ENCODE data around the gene PRCD. TPM values are rescaled to one million over a fixed set of nuclear protein-coding genes. Genes with fewer than 3 reads are reported as not detected.
A peak's percentile ranks its signal among the peaks of the same experiment; 100 is the strongest.

PRCD gene
- polyA plus RNA-seq, 1 donor from 2014 or later, result 22.5 TPM

DNA sequence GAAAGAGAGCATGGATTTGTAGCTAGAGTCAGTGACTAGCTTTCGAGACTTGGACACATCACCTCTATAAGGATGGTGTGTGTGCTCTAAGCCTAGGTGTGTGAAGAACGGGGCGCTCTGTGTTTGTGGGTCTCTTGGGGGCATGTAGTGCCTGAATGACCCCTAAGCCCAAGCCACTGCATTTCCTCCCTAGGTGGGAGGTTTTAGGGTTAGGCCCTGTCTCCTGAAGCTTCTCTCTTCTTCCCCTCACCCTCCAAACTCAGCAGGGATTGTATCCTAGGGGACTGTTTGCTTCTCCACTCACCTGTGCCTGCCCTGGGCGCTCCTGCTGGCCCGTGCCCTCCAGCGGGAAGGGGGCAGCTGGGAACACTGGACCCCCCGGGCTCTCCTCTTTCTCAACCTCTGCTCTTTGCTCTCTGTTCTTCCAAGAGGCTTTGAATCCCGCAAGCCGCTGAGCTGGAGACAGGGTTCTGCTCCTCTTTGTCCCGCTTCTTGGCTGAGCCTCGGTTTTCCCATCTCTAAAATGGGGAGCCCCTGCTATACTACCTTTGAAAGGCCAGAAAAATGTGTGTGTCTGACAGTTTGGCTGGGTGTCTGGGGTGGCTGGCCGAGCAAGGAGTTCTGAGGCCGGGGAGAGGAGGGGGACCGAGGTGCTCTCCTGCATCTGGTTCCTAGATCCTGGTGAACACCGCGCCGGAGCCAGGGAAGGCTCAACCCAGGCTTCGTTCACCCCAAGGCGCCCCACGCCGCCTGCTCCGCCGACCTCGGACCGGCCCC lies 3.1 kb upstream of the PRCD start:
- Histone ChIP-seq H3K9me3 (ENCODE audit: low read length) (no peaks in the 10 kb centered on the region), H3K27ac (ENCODE audit: low read length) (no peak overlapping the region), H3K4me3 (ENCODE audit: low read length) (peak overlapping the region; percentile 62), H3K36me3 (ENCODE audit: insufficient read depth, low read length) (no peaks in the 10 kb centered on the region), H3F3A (ENCODE audit: insufficient read depth, low read length, poor library complexity, severe bottlenecking) (no peaks in the 10 kb centered on the region), H3K79me2 (replicated peaks; ENCODE audit: insufficient read depth, low read length) (no peaks in the 10 kb centered on the region), H3K9me2 (ENCODE audit: insufficient read depth, low read length) (no peaks in the 10 kb centered on the region), H4K20me1 (ENCODE audit: insufficient read depth) (no peaks in the 10 kb centered on the region), H3K9ac (ENCODE audit: low read length) (peak overlapping the region; percentile 67), H3K4me2 (ENCODE audit: low read length) (no peak overlapping the region), H3K27me3 (ENCODE audit: insufficient read depth, low read depth, low read length) (peaks cover 34% of the 10 kb centered on the region), H2AFZ (ENCODE audit: low read depth, low read length) (no peak overlapping the region)
- TF ChIP-seq MXI1 (conservative IDR thresholded peaks at IDR 0.05; ENCODE audit: poor library complexity, severe bottlenecking), result no peak
- TF ChIP-seq, protein P1, sequence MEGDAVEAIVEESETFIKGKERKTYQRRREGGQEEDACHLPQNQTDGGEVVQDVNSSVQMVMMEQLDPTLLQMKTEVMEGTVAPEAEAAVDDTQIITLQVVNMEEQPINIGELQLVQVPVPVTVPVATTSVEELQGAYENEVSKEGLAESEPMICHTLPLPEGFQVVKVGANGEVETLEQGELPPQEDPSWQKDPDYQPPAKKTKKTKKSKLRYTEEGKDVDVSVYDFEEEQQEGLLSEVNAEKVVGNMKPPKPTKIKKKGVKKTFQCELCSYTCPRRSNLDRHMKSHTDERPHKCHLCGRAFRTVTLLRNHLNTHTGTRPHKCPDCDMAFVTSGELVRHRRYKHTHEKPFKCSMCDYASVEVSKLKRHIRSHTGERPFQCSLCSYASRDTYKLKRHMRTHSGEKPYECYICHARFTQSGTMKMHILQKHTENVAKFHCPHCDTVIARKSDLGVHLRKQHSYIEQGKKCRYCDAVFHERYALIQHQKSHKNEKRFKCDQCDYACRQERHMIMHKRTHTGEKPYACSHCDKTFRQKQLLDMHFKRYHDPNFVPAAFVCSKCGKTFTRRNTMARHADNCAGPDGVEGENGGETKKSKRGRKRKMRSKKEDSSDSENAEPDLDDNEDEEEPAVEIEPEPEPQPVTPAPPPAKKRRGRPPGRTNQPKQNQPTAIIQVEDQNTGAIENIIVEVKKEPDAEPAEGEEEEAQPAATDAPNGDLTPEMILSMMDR (IDR thresholded peaks at IDR 0.05; ENCODE audit: poor library complexity, severe bottlenecking), result no peak
- TF ChIP-seq POLR2AphosphoS5 (IDR thresholded peaks at IDR 0.05), result no peak
- no peak for TF ChIP-seq EP300 (conservative IDR thresholded peaks at IDR 0.05; ENCODE audit: poor library complexity, severe bottlenecking)
- TF ChIP-seq SMC3 (conservative IDR thresholded peaks at IDR 0.05; ENCODE audit: poor library complexity), result no peak
- TF ChIP-seq TAF1 (IDR thresholded peaks at IDR 0.05; ENCODE audit: low read depth), result no peak
- TF ChIP-seq EZH2 (IDR thresholded peaks at IDR 0.05; ENCODE audit: borderline replicate concordance, insufficient read depth, low read length, poor library complexity, severe bottlenecking), result no peak
- TF ChIP-seq, protein P2, sequence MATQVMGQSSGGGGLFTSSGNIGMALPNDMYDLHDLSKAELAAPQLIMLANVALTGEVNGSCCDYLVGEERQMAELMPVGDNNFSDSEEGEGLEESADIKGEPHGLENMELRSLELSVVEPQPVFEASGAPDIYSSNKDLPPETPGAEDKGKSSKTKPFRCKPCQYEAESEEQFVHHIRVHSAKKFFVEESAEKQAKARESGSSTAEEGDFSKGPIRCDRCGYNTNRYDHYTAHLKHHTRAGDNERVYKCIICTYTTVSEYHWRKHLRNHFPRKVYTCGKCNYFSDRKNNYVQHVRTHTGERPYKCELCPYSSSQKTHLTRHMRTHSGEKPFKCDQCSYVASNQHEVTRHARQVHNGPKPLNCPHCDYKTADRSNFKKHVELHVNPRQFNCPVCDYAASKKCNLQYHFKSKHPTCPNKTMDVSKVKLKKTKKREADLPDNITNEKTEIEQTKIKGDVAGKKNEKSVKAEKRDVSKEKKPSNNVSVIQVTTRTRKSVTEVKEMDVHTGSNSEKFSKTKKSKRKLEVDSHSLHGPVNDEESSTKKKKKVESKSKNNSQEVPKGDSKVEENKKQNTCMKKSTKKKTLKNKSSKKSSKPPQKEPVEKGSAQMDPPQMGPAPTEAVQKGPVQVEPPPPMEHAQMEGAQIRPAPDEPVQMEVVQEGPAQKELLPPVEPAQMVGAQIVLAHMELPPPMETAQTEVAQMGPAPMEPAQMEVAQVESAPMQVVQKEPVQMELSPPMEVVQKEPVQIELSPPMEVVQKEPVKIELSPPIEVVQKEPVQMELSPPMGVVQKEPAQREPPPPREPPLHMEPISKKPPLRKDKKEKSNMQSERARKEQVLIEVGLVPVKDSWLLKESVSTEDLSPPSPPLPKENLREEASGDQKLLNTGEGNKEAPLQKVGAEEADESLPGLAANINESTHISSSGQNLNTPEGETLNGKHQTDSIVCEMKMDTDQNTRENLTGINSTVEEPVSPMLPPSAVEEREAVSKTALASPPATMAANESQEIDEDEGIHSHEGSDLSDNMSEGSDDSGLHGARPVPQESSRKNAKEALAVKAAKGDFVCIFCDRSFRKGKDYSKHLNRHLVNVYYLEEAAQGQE (IDR thresholded peaks at IDR 0.05; ENCODE audit: borderline replicate concordance), result no peak
- TF ChIP-seq RAD21 (conservative IDR thresholded peaks at IDR 0.05), result no peak

DNA sequence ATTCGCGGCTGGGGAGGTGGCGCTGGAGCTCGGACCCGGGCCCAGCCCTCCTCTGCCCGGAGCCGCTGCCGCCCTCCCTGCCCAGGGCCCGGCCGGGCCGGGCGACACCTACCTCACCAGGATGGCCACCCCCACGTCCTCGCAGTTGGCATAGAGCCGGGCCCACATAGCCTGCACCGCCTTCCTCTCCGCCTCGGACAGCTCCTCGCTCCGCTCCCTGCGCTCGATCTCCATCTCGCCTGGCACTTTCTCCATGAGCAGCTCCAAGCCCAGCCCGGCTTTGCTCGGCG lies 2.6 kb upstream of the PRCD start:
- Histone ChIP-seq H4K20me1 (ENCODE audit: insufficient read depth) (no peaks in the 10 kb centered on the region), H3K9ac (ENCODE audit: low read length) (peak overlapping the region; percentile 67), H3K9me2 (ENCODE audit: insufficient read depth, low read length) (no peaks in the 10 kb centered on the region), H3K27ac (ENCODE audit: low read length) (no peak overlapping the region), H2AFZ (ENCODE audit: low read depth, low read length) (no peak overlapping the region), H3K36me3 (ENCODE audit: insufficient read depth, low read length) (no peaks in the 10 kb centered on the region), H3K4me2 (ENCODE audit: low read length) (no peak overlapping the region), H3K9me3 (ENCODE audit: low read length) (no peaks in the 10 kb centered on the region), H3F3A (ENCODE audit: insufficient read depth, low read length, poor library complexity, severe bottlenecking) (no peaks in the 10 kb centered on the region), H3K79me2 (replicated peaks; ENCODE audit: insufficient read depth, low read length) (no peaks in the 10 kb centered on the region), H3K27me3 (ENCODE audit: insufficient read depth, low read depth, low read length) (peaks cover 34% of the 10 kb centered on the region), H3K4me3 (ENCODE audit: low read length) (peak overlapping the region; percentile 62)
- no peak for TF ChIP-seq EZH2 (IDR thresholded peaks at IDR 0.05; ENCODE audit: borderline replicate concordance, insufficient read depth, low read length, poor library complexity, severe bottlenecking)
